ENCODE results near the gene BRSK2.

DNA sequence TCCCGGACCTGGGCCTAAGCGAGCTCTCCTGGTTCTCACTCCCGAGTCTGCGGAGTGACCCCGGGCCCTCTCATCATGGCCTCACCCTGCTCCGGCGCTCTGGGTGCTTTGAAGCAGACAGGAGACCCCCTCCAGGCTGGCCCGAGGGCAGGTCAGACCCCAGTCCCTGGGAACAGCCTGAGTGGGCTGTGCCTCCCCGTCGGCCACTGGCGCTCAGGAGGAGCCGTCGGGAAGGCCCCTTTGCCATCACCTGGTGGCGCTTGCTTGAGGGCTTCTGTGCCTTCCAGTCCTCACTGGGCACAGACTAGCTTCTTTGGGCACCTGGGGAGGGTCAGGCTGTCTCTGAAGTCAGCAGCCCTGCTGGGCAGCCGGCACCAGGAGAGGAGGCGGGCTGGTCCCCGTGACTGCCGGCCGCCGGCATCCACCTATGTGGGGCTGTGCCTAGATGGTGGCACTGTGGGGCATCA is 6.7 kb downstream of the BRSK2 start:
- TF ChIP-seq, protein P1, sequence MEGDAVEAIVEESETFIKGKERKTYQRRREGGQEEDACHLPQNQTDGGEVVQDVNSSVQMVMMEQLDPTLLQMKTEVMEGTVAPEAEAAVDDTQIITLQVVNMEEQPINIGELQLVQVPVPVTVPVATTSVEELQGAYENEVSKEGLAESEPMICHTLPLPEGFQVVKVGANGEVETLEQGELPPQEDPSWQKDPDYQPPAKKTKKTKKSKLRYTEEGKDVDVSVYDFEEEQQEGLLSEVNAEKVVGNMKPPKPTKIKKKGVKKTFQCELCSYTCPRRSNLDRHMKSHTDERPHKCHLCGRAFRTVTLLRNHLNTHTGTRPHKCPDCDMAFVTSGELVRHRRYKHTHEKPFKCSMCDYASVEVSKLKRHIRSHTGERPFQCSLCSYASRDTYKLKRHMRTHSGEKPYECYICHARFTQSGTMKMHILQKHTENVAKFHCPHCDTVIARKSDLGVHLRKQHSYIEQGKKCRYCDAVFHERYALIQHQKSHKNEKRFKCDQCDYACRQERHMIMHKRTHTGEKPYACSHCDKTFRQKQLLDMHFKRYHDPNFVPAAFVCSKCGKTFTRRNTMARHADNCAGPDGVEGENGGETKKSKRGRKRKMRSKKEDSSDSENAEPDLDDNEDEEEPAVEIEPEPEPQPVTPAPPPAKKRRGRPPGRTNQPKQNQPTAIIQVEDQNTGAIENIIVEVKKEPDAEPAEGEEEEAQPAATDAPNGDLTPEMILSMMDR (IDR thresholded peaks at IDR 0.05; ENCODE audit: low read length) = no peak
- no peak for TF ChIP-seq EZH2 (IDR thresholded peaks at IDR 0.05; ENCODE audit: borderline replicate concordance, low read length)
